Stimulated activated CD4-positive, alpha-beta T cell treated with anti-CD3 and anti-CD28 coated beads, Interleukin-2, amount 100 ng/mL, for 4 hours (primary cell): ENCODE results near the gene IGSF21.
"Not testable (repeated sequence)": the region's sequence is repeated elsewhere in the genome, so short reads cannot be mapped to it uniquely, and the experiment has no call there.

Experiments used
- DNase-seq: peaks from one replicate; pipeline ENCODE4 v3.0.0-alpha.2; 2020; ENCODE audit warnings: low read depth

Gene IGSF21

DNA sequence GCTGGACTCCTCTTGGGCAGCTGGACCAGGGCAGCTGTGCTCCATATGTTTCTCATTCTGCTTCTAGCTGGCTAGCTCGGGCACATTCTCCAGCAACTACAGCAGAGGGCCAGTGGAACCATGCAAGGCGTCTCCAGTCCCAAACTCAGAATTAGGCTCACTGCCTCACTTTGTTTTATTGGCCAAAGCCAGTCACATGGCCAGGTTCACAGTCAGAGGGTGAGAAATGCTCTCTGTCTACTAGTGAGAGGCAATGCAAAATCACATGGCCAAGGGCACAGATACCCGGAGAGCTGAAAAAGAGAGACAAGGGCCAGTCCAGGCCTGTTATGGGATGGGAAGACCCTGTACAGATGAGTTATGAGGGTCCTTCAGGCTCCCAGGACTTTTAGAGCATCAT is 294.3 kb downstream of the IGSF21 start:
- no peak for DNase-seq

DNA sequence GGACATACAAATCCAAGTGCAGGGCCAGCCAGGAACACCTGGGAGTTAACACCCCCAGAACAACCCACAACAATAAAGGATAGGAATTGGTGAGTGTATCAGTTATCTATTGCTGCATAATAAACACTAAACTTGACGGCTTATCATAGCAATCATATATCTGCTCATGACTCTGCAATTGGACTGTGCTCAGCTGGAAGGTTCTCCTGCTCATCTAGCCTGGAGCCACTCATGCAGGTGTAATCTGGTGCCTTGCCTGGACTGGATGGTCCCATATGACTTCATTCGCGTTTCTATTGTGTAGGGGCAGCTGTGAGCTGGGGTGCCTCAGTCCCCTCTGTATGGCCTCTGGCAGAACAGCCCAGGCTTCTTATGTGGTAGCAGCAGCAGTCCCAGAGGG is 296.9 kb downstream of the IGSF21 start:
- DNase-seq = no peak

- DNase-seq = no peak
Measured at GRCh38 chr1:18407166-18408045, 299.8 kb downstream of the IGSF21 start.

DNA sequence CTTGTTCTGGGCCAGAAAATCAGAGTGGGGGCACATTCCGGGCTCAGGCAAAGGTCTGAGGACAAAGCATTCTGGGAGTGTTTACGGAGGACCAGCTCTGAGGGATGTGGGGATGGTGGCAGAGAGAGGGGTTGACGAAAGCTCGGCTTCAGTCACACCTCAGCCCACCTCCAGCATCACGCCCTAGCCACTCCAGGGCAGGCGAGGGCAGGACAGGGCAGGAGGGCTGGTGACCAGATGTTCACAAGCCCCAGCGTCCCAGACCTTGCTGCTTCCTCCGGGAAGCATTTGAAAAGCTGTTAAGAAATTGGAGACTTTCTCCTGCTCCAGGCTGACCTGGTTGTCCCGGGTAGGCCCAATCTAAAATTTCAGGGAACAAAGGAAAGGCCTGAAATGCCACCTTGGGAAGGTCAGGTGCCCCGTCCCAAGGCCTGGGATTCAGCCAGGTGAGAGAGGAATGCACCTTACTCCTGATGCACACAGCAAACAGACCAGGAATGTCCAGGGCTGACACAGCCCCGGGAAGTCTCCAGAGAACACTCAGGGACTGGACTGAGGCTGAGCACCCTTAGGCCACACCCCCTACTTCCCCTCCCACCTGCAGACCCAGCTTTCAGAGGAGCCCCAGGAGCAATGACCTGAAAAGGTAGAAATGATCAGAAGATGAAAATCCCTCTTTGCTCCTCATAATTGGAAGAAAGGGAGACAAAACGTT is 301.2 kb downstream of the IGSF21 start:
- DNase-seq = no peak

DNA sequence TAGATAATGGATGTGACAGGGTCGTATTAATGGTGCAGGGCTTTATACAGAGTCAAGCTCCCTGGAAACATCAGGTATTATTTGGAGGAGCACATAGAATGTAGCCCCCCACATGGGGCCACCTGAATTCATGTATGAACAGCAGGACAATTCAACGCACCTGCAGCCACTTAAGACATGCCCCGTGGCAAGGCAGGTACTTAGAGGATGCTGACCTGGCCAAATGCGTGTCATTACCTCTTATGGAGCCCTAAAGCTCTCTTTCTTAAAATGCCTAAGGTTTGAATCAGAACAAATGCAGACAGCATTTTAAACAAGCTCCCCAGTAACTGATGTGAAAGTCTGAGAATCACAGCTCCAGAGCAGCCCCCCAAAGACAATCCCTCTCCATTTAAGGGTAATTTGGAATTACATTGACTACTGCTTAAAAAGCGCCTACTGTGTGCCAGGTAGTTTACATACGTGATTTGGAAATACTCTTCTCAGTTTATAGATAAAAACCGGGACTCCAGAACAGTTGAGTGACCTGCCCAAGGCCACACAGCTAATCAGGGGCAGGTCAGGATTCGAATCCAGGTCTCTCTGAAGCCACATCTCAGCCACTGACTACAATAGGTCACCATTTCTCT is 302.1 kb downstream of the IGSF21 start:
- DNase-seq = no peak

- no peak for DNase-seq
Measured at GRCh38 chr1:18410407-18410806, 302.8 kb downstream of the IGSF21 start.

- DNase-seq = no peak
Measured at GRCh38 chr1:18411321-18411720, 303.7 kb downstream of the IGSF21 start.

DNA sequence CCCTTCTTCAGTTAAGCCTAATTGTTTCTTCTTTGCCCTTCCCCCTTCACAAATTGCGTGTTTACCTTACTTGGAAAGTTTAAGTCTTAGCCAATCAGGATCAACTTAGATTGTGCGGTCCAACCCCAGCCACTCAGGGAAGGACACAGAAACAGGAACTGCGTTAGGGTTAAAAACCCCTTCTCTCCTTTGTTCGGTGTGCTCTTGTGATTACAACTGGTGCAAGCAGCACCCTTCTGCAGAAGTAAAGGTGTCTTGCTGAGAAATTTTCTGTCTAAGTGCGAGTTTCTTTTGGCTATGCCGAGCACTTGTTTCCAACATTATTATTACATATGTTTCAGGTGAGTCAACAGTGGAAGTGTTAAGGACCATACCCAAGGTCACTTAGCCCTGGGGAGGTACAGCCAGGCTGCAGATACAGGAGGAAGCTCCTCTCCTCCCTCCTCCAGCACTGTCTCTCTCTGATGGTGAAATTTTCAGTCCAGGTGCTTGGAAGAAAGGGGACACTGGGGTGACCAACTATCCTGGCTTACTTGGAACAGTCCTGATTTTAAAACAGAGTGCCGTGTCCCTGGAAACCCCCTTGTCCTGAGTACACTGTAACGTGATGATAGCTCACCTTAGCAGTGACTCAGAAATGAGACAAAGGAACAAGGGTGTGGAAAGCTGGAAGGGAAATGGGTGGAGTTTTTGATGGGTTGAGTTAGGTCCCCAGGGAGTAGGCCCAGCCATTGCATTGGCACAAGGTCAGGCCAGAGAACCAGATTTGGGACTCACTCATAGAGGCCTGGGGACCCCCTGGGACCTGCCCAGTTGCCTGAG is 304.4 kb downstream of the IGSF21 start:
- DNase-seq = no peak

DNA sequence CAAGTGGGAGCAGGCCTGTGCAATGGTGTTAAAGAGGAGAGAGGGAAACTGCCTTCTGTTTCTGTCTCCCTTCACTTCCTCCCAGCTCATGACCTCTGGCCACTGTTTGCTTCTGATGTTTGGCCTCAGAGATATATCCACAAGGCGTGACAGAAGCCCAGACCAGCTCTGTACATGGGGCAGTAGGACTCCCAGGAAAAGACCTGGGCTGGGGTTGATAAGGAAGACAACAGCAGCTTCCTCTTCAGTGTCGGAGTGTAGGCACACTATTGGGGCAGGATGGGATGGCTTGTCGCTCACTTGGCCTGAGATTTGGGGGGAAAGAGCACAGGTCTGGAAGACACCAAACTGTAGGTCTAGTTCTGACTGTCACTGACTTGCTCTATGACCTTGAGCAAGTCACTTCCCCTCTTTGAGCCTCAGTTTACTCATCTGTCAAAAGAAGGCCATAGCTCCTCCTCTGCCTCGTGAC is 305.3 kb downstream of the IGSF21 start:
- no peak for DNase-seq

DNA sequence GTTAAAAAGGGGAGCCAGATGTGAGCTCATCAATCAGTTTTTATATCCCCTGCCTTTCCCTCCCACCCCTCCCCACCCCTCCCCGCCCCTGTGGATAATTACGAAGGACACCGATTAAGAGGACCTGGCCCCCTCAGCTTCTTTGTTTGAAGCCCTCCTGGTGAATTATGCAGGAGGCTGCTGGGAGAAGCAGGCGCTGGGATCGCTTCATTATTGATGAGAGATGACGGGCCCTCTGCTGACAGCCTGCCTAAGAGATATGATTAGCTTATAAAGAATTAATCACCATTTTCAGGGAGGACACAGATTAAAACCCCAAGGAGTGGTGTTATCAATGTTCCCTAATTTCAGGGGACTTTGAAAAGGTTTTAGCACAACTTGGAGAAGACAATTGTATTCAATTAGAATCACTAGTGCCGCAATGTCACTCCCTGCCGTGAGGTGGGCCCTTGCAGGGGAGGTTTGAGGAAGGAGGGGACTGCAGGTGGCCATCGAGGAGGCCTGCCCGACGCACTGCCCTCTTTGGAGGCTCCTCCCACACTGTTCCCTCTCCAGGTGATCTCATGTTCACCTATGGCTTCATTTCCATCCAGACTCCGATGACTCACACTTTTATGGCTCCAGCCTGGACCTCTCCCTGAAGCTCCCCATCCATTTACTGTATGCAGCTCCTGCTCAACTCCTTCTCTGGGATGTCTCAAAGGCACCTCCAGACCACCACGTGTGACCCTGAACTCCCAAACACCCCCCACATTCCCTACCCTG is 306.1 kb downstream of the IGSF21 start:
- DNase-seq = no peak

DNA sequence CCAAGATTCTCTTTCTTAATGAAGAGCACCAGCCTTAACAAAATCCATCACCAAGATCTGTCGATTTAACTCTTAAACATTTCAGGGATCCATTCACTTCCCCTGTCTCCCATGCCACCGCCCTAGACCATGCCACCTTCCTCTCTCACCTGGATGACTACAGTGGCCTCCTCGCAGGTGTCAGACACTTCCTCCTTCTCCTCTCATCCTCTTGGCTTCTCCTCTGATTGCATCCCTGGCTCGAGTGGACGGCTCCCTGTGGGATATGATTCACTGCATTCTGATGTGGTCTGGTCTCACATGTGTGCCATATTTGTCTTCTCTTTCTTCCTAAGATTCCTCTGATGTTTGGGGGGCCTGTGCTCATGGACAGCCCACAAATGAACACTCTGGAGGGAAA is 306.7 kb downstream of the IGSF21 start:
- no peak for DNase-seq

DNA sequence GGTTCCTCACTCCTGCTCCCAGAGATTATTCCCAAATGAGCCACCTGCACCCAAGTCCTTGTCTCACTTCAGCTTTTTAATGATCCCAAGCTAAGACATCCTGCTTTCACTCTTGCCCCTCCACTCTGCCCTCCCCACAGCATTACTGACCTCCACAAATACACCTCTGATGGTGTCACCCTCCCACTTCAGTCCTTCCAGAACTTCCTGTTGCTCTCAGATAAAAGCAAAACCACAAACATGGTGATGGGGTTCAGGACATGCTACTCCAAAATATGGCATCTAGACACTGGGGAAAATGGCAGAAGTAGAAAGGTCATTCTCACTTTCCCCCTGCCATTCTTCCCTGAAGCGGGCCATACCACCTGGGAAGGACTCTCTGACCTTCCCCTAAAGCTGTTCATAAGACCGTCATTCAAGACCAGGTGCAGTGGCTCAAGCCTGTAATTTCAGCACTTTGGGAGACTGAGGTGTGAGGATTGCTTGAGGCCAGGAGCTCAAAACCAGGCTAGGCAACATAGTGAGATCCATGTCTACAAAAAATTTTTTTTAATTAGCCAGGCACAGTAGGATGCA is 307.4 kb downstream of the IGSF21 start:
- DNase-seq = no peak

DNA sequence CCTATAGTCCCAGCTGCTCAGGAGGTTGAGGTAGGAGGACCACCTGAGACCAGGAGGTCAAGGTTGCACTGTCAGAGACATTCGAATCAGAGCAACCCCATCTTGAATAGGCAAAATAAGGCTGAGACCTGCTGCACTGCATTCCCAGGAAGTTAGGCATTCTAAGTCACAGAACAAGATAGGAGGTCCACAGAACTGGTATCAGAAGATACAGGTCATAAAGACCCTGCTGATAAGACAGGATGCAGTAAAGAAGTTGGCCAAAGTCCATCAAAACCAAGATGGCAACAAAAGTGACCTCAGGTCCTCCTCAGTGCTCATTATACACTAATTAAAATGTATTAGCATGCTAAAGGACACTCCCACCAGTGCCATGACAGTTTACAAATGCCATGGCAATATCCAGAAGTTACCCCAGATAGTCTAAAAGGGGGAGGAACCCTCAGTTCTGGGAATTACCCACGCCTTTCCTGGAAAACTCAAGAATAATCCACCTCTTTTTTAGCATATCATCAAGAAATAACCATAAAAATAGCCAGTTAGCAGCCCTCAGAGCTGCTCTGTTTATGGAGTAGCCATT is 307.9 kb downstream of the IGSF21 start:
- no peak for DNase-seq

DNA sequence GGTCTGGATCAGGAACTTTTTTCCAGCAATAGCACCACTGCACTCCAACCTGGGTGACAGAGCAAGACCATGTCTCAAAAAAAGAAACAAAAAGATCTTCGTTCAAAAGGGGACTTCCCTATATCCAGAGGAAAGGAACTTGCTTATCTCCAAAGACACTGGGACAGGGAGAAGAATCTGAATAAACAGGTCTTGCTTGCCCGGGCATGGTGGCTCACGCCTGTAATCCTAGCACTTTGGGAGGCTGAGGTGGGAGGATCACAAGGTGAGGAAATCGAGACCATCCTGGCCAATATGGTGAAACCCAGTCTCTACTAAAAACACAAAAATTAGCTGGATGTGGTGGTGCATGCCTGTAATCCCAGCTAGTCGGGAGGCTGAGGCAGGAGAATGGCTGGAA is 308.5 kb downstream of the IGSF21 start:
- DNase-seq = not testable (repeated sequence)

GRCh38 chr1:18417316-18418269 is 310.0 kb downstream of the IGSF21 start:
- DNase-seq = no peak

DNA sequence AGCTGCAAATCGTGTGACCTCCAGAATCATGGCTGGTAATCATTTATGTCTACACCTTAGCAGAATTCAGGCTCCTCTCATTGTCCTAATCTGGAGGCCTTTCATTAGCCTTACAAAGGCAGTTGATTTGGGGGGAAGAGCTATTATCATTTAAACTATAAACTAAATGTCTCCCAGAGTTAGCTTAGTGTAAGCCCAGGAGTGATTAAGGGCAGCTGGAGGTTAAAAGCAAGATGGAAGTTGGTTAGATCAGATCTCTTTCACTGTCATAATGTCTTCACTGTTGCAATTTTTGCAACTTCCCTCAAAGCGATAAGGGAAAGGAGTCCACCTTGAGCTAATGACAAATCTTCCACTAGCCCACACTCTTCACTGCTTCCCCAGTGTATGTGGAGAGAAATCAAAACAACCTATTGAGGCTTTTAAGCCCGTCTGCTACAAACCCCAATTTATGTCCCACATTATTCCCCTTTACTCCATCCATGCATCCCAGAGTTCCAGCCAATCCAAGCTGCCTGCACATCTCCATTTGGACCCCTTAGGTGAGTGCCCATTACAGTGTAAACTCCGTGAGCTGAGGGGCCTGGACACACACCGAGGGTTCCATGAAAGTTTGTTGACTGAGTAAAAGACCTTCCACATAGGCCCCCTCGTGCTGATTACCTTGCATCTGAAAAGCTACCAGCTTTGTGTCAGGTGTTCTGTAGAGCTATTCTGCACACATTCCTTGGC is 311.7 kb downstream of the IGSF21 start:
- no peak for DNase-seq

DNA sequence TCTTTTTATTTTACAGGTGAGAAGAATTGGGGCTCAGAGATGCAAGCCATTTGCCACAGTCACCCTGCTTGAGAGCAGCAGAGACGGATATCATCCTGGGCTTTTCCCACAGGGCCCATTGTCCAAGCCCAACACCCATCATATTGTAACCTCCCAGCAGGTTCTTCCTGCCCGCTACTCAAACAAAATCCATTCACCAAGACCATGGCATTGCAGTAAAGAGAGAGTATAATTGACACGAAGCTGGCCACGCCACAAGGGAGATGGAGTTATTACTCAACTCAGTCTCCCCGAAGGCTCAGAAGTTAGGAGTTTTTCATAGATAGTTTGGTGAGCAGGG is 312.2 kb downstream of the IGSF21 start:
- DNase-seq = no peak

DNA sequence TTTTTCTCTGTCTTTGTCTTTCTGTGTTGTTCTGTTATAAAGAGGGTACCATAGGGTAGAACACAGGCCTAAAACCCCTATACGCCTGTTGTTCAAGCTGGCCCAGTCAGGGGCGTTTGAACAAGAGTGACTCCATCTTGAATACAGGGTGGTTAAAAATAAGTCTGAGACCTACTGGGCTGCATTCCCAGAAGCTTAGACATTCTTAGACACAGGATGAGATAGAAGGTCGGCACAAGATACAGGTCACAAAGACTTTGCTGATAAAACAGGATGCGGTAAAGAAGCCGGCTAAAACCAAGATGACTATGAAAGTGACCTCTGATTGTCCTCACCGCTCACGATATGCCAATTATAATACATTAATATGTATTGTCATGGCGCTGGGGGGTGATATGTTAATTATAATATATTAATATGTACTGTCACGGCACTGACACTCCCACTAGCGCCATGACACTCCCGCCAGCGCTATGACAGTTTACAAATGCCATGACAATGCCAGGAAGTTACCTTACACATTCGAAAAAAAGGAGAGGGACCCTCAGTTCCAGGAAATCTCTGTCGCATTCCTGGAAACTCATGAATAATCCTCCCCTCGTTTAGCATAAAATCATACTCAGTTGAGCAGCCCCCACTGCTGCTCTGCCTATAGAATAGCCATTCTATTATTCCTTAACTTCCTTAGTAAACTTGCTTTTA is 314.6 kb downstream of the IGSF21 start:
- DNase-seq = no peak
